Measurements from ENCODE around the gene SFRP5. TPM values are rescaled to one million over a fixed set of nuclear protein-coding genes. Genes with fewer than 3 reads are reported as not detected.

The SFRP5 gene
- total RNA-seq, 1 experiment from 2014 or later = not detected

DNA sequence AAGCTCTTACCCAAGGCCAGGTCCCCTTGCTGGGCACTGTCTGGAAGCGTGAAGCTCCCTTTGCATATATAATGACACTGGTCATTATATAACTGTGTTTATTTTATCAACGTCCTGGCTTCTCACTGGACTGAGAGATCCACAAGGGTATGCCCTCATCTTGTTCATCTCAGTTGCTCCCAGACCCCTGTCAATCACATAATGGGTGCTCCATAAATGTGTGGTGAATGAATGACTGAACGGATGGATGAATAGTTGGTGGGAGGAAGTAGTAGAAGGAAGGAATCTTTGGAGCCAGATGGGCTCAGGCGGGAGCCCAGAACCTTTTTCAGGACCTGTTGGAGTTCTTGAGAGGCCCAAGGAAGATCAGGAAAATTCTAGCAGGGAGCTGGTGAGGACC lies 7.7 kb upstream of the SFRP5 start:
- Histone ChIP-seq H3K36me3 (ENCODE audit: control insufficient read depth in 1 of 2, insufficient read depth in 2 of 2, low read length in 2 of 2) (no peaks in the 10 kb centered on the region), H2AFZ (ENCODE audit: low read depth, low read length, poor library complexity, severe bottlenecking) (no peak overlapping the region), H3K79me2 (ENCODE audit: insufficient read depth, low read length) (no peaks in the 10 kb centered on the region), H3K9ac (ENCODE audit: low read length) (no peak overlapping the region), H3K9me2 (ENCODE audit: insufficient read depth) (no peaks in the 10 kb centered on the region), H3K4me1 (ENCODE audit: control insufficient read depth in 1 of 2, insufficient read depth in 2 of 2, low read length in 2 of 2) (no peaks in the 10 kb centered on the region), H3K27me3 (ENCODE audit: insufficient read depth, low read length) (no peaks in the 10 kb centered on the region), H3K9me3 (ENCODE audit: control insufficient read depth in 1 of 2, insufficient read depth in 1 of 2, low read depth in 1 of 2, low read length in 2 of 2) (no peaks in the 10 kb centered on the region), H3K4me2 (ENCODE audit: low read length) (no peak overlapping the region), H3K4me3 (replicated peaks in 1 of 2; ENCODE audit: low read depth in 1 of 2, low read length in 2 of 2) (no peak overlapping the region), H3K27ac (ENCODE audit: low read depth, low read length) (no peak overlapping the region), H4K20me1 (ENCODE audit: insufficient read depth) (no peaks in the 10 kb centered on the region)
- ChIA-PET RAD21 (ENCODE audit: low non-redundant PET in 1 of 2, low total read pairs in 2 of 2, uncharacterized antibody in 2 of 2, unreplicated experiment in 2 of 2) (no interaction called here), POLR2A (no interaction called here), CTCF (no interaction called here)
- DNase-seq (ENCODE audit: low read depth, low spot score) (no peak), ATAC-seq (no peak)
- no TSS peak for BruUV-seq (replicated peaks)
- no peak for TF ChIP-seq CEBPB (IDR thresholded peaks at IDR 0.05; ENCODE audit: low read depth)
- no peak for TF ChIP-seq JUND (IDR thresholded peaks at IDR 0.05)
- TF ChIP-seq EZH2 (IDR thresholded peaks at IDR 0.05) = no peak
- TF ChIP-seq FOSL1 (IDR thresholded peaks at IDR 0.05; ENCODE audit: low read depth) = no peak
- TF ChIP-seq TCF7L2 (IDR thresholded peaks at IDR 0.05; ENCODE audit: borderline replicate concordance, extremely low read depth, insufficient read depth, insufficient read length) = no peak
- no peak for TF ChIP-seq RAD21 (IDR thresholded peaks at IDR 0.05; ENCODE audit: low read depth)
- TF ChIP-seq EGR1 (IDR thresholded peaks at IDR 0.05; ENCODE audit: low read depth) = no peak
- TF ChIP-seq ZFX (IDR thresholded peaks at IDR 0.05) = no peak
- TF ChIP-seq, protein P1, sequence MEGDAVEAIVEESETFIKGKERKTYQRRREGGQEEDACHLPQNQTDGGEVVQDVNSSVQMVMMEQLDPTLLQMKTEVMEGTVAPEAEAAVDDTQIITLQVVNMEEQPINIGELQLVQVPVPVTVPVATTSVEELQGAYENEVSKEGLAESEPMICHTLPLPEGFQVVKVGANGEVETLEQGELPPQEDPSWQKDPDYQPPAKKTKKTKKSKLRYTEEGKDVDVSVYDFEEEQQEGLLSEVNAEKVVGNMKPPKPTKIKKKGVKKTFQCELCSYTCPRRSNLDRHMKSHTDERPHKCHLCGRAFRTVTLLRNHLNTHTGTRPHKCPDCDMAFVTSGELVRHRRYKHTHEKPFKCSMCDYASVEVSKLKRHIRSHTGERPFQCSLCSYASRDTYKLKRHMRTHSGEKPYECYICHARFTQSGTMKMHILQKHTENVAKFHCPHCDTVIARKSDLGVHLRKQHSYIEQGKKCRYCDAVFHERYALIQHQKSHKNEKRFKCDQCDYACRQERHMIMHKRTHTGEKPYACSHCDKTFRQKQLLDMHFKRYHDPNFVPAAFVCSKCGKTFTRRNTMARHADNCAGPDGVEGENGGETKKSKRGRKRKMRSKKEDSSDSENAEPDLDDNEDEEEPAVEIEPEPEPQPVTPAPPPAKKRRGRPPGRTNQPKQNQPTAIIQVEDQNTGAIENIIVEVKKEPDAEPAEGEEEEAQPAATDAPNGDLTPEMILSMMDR (IDR thresholded peaks at IDR 0.05 in 2 of 3, conservative IDR thresholded peaks at IDR 0.05 in 1 of 3; ENCODE audit: borderline replicate concordance in 1 of 3, insufficient read depth in 1 of 3, low read depth in 2 of 3, low read length in 2 of 3) = no peak
- TF ChIP-seq EZH2phosphoT487 (IDR thresholded peaks at IDR 0.05; ENCODE audit: borderline replicate concordance) = no peak
- intact Hi-C loops (cut with micrococcal nuclease) = no loop called here

Data from HCT116 (cell line).